ENCODE data around the gene PCDHA7.
"Not testable (repeated sequence)": the region's sequence is repeated elsewhere in the genome, so short reads cannot be mapped to it uniquely, and the experiment has no call there.

Gene PCDHA7

GRCh38 chr5:140823475-140823874 is 10.6 kb upstream of the PCDHA7 start:
- no peak for DNase-seq

GRCh38 chr5:140827704-140828361 is 6.2 kb upstream of the PCDHA7 start, which contains the start of gene PCDHA6:
TSS of gene PCDHA6 (plus strand) at chr5:140827960. CDS start at chr5:140828092, 132 bp downstream.
- DNase-seq: peak; percentile 53 to 64

- peak; percentile 52 to 74 for DNase-seq
These were observed 5.7 kb upstream of the PCDHA7 start for GRCh38 chr5:140828362-140828737.

GRCh38 chr5:140829511-140830501 is 4.3 kb upstream of the PCDHA7 start:
- not testable (repeated sequence) for DNase-seq

GRCh38 chr5:140834439-140835008 is 455 bp downstream of the PCDHA7 start:
- not testable (repeated sequence) for DNase-seq

- no peak for DNase-seq
These were observed 1.8 kb downstream of the PCDHA7 start for GRCh38 chr5:140835622-140836510.

- peak; percentile 66 to 82 for DNase-seq
These were observed 7.2 kb downstream of the PCDHA7 start, which contains the start of gene PCDHA8 for GRCh38 chr5:140840978-140841962. TSS of gene PCDHA8 (plus strand) at chr5:140841187. CDS start at chr5:140841322, 135 bp downstream.

- DNase-seq: no peak
These were observed 9.0 kb downstream of the PCDHA7 start for GRCh38 chr5:140842798-140843733.

- not testable (repeated sequence) for DNase-seq
These were observed 14.4 kb downstream of the PCDHA7 start, which contains the start of gene PCDHA9 for GRCh38 chr5:140848139-140849102. TSS of gene PCDHA9 (plus strand) at chr5:140848382. CDS start at chr5:140848496, 114 bp downstream.

- DNase-seq: not testable (repeated sequence)
These were observed 16.0 kb downstream of the PCDHA7 start for GRCh38 chr5:140849831-140850634.

GRCh38 chr5:140855772-140856674 is 22.0 kb downstream of the PCDHA7 start, which contains the start of gene PCDHA10:
TSS of gene PCDHA10 (plus strand) at chr5:140855897. CDS start at chr5:140856049, 152 bp downstream.
- DNase-seq: no peak

GRCh38 chr5:140857177-140857986 is 23.3 kb downstream of the PCDHA7 start:
- no peak for DNase-seq

- no peak for DNase-seq
These were observed 23.8 kb downstream of the PCDHA7 start for GRCh38 chr5:140857987-140858240.

GRCh38 chr5:140862441-140863295 is 28.6 kb downstream of the PCDHA7 start:
- no peak for DNase-seq
